ENCODE measurements around the gene DNAJC5. TPM values are rescaled to one million over a fixed set of nuclear protein-coding genes. Genes with fewer than 3 reads are reported as not detected.

Gene DNAJC5
- total RNA-seq, 4 donors from 2014 or later, result 18.5 to 26.4 (median 22.5) TPM

GRCh38 chr20:63861981-63862901, 32.7 kb upstream of the DNAJC5 start:
- Histone ChIP-seq H3K4me1 (peaks cover 35 to 49% of the 10 kb centered on the region in 2 donors), H3K9me3 (no peaks in the 10 kb centered on the region), H3K4me3 (no peak overlapping the region), H3K27ac (no peak overlapping the region), H3K36me3 (no peaks in the 10 kb centered on the region), H3K27me3 (peaks cover 0 to under 1% (median 0%) of the 10 kb centered on the region in 3 donors)
- TF ChIP-seq CTCF (IDR thresholded peaks at IDR 0.05 in 4 of 5, conservative IDR thresholded peaks at IDR 0.05 in 1 of 5) (no peak), POLR2A (IDR thresholded peaks at IDR 0.05) (no peak)
- no peak for DNase-seq
- ATAC-seq, result no peak
- intact Hi-C loops (cut with DNase I; ENCODE audit: low total_unique reads), result loop anchor here (10.0 kb wide), 1 partner anchor 237 kb away; the partner anchor contains the start of gene GMEB2
- in situ Hi-C loops (cut with MboI; ENCODE audit: low sequenced_read_pairs in 4 of 4), result loop anchor here in 1 of 4 donors (10.0 kb wide), 1 partner anchor 77 kb away; no protein-coding TSS in a partner anchor

GRCh38 chr20:63863021-63863797, 31.7 kb upstream of the DNAJC5 start:
- in situ Hi-C loops (cut with MboI; ENCODE audit: low sequenced_read_pairs in 4 of 4), result loop anchor here in 1 of 4 donors (10.0 kb wide), 1 partner anchor 78 kb away; no protein-coding TSS in a partner anchor
- Histone ChIP-seq H3K9me3 (no peaks in the 10 kb centered on the region), H3K4me1 (peaks cover 29 to 42% of the 10 kb centered on the region in 2 donors), H3K4me3 (peak overlapping the region; percentile 70 to 99 (median 88)), H3K27ac (peak overlapping the region; percentile 97 to 99 (median 98)), H3K36me3 (no peaks in the 10 kb centered on the region), H3K27me3 (no peaks in the 10 kb centered on the region)
- TF ChIP-seq POLR2A (IDR thresholded peaks at IDR 0.05) (no peak), CTCF (IDR thresholded peaks at IDR 0.05 in 4 of 5, conservative IDR thresholded peaks at IDR 0.05 in 1 of 5) (no peak)
- intact Hi-C loops (cut with DNase I; ENCODE audit: low total_unique reads), result loop anchor here (10.0 kb wide), 1 partner anchor 238 kb away; the partner anchor contains the start of gene GMEB2
- DNase-seq (no peak), ATAC-seq (no peak)

GRCh38 chr20:63863798-63864544, 31.0 kb upstream of the DNAJC5 start:
- TF ChIP-seq POLR2A (IDR thresholded peaks at IDR 0.05) (no peak), CTCF (IDR thresholded peaks at IDR 0.05 in 4 of 5, conservative IDR thresholded peaks at IDR 0.05 in 1 of 5) (peak; percentile 59 to 73 (median 69))
- peak overlapping the region; percentile 70 to 99 (median 88) for H3K4me3 ChIP-seq
- no peaks in the 10 kb centered on the region for H3K9me3 ChIP-seq
- intact Hi-C loops (cut with DNase I; ENCODE audit: low total_unique reads), result loop anchor here (2.0 to 10.0 kb wide), 4 partner anchors 33 to 239 kb away; partner anchors contain the start of genes GMEB2 and ZBTB46
- no peaks in the 10 kb centered on the region for H3K27me3 ChIP-seq
- in situ Hi-C loops (cut with MboI; ENCODE audit: low sequenced_read_pairs in 4 of 4), result loop anchor here in 1 of 4 donors (10.0 kb wide), 1 partner anchor 79 kb away; no protein-coding TSS in a partner anchor
- peak overlapping the region; percentile 97 to 99 (median 98) for H3K27ac ChIP-seq
- peak; percentile 45 to 50 for ATAC-seq
- H3K36me3 ChIP-seq, result peaks cover 0 to 5% of the 10 kb centered on the region in 2 donors
- DNase-seq, result peak; percentile 68 to 76
- H3K4me1 ChIP-seq, result peaks cover 27 to 34% of the 10 kb centered on the region in 2 donors

- no peaks in the 10 kb centered on the region for H3K9me3 ChIP-seq
- H3K27ac ChIP-seq, result peak overlapping the region; percentile 97 to 99 (median 98)
- ATAC-seq (no peak), DNase-seq (no peak)
- peaks cover 27 to 28% of the 10 kb centered on the region in 2 donors for H3K4me1 ChIP-seq
- TF ChIP-seq CTCF (IDR thresholded peaks at IDR 0.05 in 4 of 5, conservative IDR thresholded peaks at IDR 0.05 in 1 of 5) (peak in 2 of 5 experiments; percentile 3), POLR2A (IDR thresholded peaks at IDR 0.05) (no peak)
- intact Hi-C loops (cut with DNase I; ENCODE audit: low total_unique reads), result loop anchor here (2.0 to 10.0 kb wide), 4 partner anchors 34 to 240 kb away; partner anchors contain the start of genes GMEB2 and ZBTB46
- in situ Hi-C loops (cut with MboI; ENCODE audit: low sequenced_read_pairs in 4 of 4), result loop anchor here in 1 of 4 donors (10.0 kb wide), 1 partner anchor 80 kb away; no protein-coding TSS in a partner anchor
- H3K36me3 ChIP-seq, result peaks cover 0 to 10% of the 10 kb centered on the region in 2 donors
- H3K4me3 ChIP-seq, result peak overlapping the region; percentile 70 to 99 (median 88)
- H3K27me3 ChIP-seq, result no peaks in the 10 kb centered on the region
Measured at GRCh38 chr20:63864545-63864977, 30.4 kb upstream of the DNAJC5 start.
